NCI-H526 treated with DMSO at 0.1 percent for 48 hours (cell line): ENCODE measurements around the gene LCOR.
"Not testable (repeated sequence)": the region's sequence is repeated elsewhere in the genome, so short reads cannot be mapped to it uniquely, and the experiment has no call there.

Experiments
- DNase-seq: peaks from one replicate; lab custom pipeline; 2025; lab: John Stamatoyannopoulos, UW

LCOR gene

GRCh38 chr10:96840841-96841518 is 8.9 kb downstream of the LCOR start:
- DNase-seq, result no peak

GRCh38 chr10:96842896-96843723 is 11.0 kb downstream of the LCOR start:
- no peak for DNase-seq

- DNase-seq, result no peak
Measured at GRCh38 chr10:96843823-96844222, 11.7 kb downstream of the LCOR start.

- DNase-seq, result no peak
Measured at GRCh38 chr10:96846395-96846794, 14.3 kb downstream of the LCOR start.

- DNase-seq, result no peak
Measured at GRCh38 chr10:96846926-96847325, 14.8 kb downstream of the LCOR start.

- DNase-seq, result not testable (repeated sequence)
Measured at GRCh38 chr10:96847356-96847755, 15.3 kb downstream of the LCOR start.

- no peak for DNase-seq
Measured at GRCh38 chr10:96850113-96850512, 18.0 kb downstream of the LCOR start.

GRCh38 chr10:96850825-96851224 is 18.7 kb downstream of the LCOR start:
- DNase-seq, result no peak

- no peak for DNase-seq
Measured at GRCh38 chr10:96851281-96851680, 19.2 kb downstream of the LCOR start.

GRCh38 chr10:96856317-96856716 is 24.2 kb downstream of the LCOR start:
- DNase-seq, result no peak

GRCh38 chr10:96857301-96858012 is 25.4 kb downstream of the LCOR start:
- DNase-seq, result no peak

- DNase-seq, result no peak
Measured at GRCh38 chr10:96858038-96858705, 26.1 kb downstream of the LCOR start.

GRCh38 chr10:96858706-96859050 is 26.6 kb downstream of the LCOR start:
- no peak for DNase-seq

GRCh38 chr10:96860631-96861277 is 28.7 kb downstream of the LCOR start:
- no peak for DNase-seq

- DNase-seq, result no peak
Measured at GRCh38 chr10:96863922-96864543, 31.9 kb downstream of the LCOR start.

GRCh38 chr10:96873086-96873485 is 41.0 kb downstream of the LCOR start:
- no peak for DNase-seq

- DNase-seq, result no peak
Measured at GRCh38 chr10:96873756-96874467, 41.8 kb downstream of the LCOR start.

GRCh38 chr10:96878057-96878456 is 46.0 kb downstream of the LCOR start:
- no peak for DNase-seq

- no peak for DNase-seq
Measured at GRCh38 chr10:96880575-96880974, 48.5 kb downstream of the LCOR start.

GRCh38 chr10:96889415-96890171 is 57.5 kb downstream of the LCOR start:
- DNase-seq, result no peak
